HFFc6 (cell line): ENCODE data around the gene SH3TC1. TPM values are rescaled to one million over a fixed set of nuclear protein-coding genes. Genes with fewer than 3 reads are reported as not detected.

ENCODE experiments used
- DNase-seq: peaks from one replicate; pipeline ENCODE4 v3.0.0-alpha.2; 2018
- H3K27ac Mint-ChIP-seq: 2 replicates; pipeline ENCODE4 v1.8.0; 2020; ENCODE audit warnings: mild to moderate bottlenecking, mixed read lengths
- H3K27me3 Mint-ChIP-seq: 2 replicates; pipeline ENCODE4 v1.8.0; 2021; ENCODE audit warnings: mild to moderate bottlenecking, moderate library complexity, mixed read lengths; ENCODE audit not compliant: insufficient read depth
- H3K36me3 Mint-ChIP-seq: 2 replicates; pipeline ENCODE4 v1.8.0; 2021; ENCODE audit warnings: low read depth, mixed read lengths
- H3K4me1 Mint-ChIP-seq: 2 replicates; pipeline ENCODE4 v1.8.0; 2020; ENCODE audit warnings: low read depth, mixed read lengths
- H3K4me3 Mint-ChIP-seq: 2 replicates; pipeline ENCODE4 v1.8.0; 2020; ENCODE audit warnings: mild to moderate bottlenecking, moderate library complexity, mixed read lengths
- H3K9me3 Mint-ChIP-seq: 2 replicates; pipeline ENCODE4 v1.8.0; 2020; ENCODE audit warnings: mild to moderate bottlenecking, mixed read lengths
- total RNA-seq, 6 experiments: library from RNA; stranded (reverse); fragmentation: NEBNext Ultra II Directional; extraction: Animal tissue kit (Norgen Biotek cat#: 25700); gene quantifications; 2 replicates in 1 of 6; 3 replicates in 5 of 6; pipeline ENCODE4 v1.2.3, GENCODE V29; 2021
- TF ChIP-seq, protein P1 (sequence below): fragments of 200-600 bp; sonication (generic); IDR thresholded peaks from 2 replicates; pipeline ENCODE4 v1.5.0; 2021; ENCODE audit warnings: antibody characterized with exemption, mild to moderate bottlenecking

Gene SH3TC1
- total RNA-seq, 6 experiments from 2014 or later = 0.34 to 1.4 (median 0.86) TPM

DNA sequence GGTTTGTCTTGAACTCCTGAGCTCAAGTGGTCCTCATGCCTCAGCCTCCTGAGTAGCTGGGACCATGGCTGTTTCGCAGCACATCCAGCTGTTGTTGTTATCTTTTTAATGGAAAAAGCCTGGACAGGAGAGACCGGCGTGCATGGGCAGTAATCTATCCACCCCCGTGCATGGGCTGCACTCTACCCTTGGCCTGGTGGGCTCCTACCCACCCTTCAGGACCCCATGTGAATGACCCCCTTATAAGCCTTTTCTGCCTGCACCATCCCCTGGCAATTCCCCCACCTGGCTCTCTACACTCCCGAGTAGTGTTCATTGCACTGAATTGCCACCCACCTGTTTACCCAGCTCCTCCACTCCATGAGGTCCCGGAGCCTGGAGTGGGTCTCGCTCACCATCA lies 51.5 kb downstream of the SH3TC1 start:
- no peak for DNase-seq
- TF ChIP-seq, protein P1, sequence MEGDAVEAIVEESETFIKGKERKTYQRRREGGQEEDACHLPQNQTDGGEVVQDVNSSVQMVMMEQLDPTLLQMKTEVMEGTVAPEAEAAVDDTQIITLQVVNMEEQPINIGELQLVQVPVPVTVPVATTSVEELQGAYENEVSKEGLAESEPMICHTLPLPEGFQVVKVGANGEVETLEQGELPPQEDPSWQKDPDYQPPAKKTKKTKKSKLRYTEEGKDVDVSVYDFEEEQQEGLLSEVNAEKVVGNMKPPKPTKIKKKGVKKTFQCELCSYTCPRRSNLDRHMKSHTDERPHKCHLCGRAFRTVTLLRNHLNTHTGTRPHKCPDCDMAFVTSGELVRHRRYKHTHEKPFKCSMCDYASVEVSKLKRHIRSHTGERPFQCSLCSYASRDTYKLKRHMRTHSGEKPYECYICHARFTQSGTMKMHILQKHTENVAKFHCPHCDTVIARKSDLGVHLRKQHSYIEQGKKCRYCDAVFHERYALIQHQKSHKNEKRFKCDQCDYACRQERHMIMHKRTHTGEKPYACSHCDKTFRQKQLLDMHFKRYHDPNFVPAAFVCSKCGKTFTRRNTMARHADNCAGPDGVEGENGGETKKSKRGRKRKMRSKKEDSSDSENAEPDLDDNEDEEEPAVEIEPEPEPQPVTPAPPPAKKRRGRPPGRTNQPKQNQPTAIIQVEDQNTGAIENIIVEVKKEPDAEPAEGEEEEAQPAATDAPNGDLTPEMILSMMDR = no peak
- H3K4me1 Mint-ChIP-seq = no peaks in the 10 kb centered on the region
- H3K9me3 Mint-ChIP-seq = no peaks in the 10 kb centered on the region
- no peak overlapping the region for H3K27ac Mint-ChIP-seq
- H3K27me3 Mint-ChIP-seq = peaks cover 32% of the 10 kb centered on the region
- no peaks in the 10 kb centered on the region for H3K36me3 Mint-ChIP-seq
- H3K4me3 Mint-ChIP-seq = no peak overlapping the region

GRCh38 chr4:8251110-8251883 lies 52.2 kb downstream of the SH3TC1 start:
- Mint-ChIP-seq H3K9me3 (no peaks in the 10 kb centered on the region), H3K27me3 (peaks cover 32% of the 10 kb centered on the region), H3K27ac (no peak overlapping the region), H3K4me3 (no peak overlapping the region), H3K36me3 (no peaks in the 10 kb centered on the region), H3K4me1 (no peaks in the 10 kb centered on the region; the same call in 1 of the 2 replicates)
- TF ChIP-seq, protein P1 = no peak
- DNase-seq = no peak

GRCh38 chr4:8252301-8253173 lies 53.4 kb downstream of the SH3TC1 start:
- Mint-ChIP-seq H3K9me3 (no peaks in the 10 kb centered on the region), H3K4me1 (no peaks in the 10 kb centered on the region; the same call in 1 of the 2 replicates), H3K27me3 (peaks cover 31% of the 10 kb centered on the region), H3K36me3 (no peaks in the 10 kb centered on the region), H3K4me3 (no peak overlapping the region), H3K27ac (no peak overlapping the region)
- TF ChIP-seq, protein P1 = no peak
- DNase-seq = no peak

DNA sequence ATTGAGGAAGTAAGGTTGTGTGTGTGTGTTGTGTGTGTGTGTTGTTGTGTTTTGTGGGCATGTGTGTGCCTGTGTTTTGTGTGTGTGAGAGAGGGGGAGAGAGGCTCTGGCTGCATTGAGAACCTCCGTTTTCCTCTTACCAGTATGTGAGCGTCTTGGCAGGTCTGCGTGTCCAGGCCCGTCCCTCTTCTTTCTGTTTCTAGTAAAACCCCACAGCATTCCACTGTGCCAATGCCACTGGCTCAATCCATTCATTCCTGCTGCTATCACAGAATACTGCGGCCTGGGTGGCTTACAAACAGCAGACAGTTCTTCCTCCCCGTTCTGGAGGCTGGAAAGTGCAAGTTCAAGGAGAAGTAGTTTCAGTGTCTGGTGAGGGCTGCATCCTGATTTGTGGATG lies 55.0 kb downstream of the SH3TC1 start:
- Mint-ChIP-seq H3K36me3 (no peaks in the 10 kb centered on the region), H3K9me3 (no peaks in the 10 kb centered on the region), H3K4me3 (no peak overlapping the region), H3K27me3 (peaks cover 32% of the 10 kb centered on the region), H3K4me1 (no peaks in the 10 kb centered on the region; the same call in 1 of the 2 replicates), H3K27ac (no peak overlapping the region)
- TF ChIP-seq, protein P1 = no peak
- no peak for DNase-seq

DNA sequence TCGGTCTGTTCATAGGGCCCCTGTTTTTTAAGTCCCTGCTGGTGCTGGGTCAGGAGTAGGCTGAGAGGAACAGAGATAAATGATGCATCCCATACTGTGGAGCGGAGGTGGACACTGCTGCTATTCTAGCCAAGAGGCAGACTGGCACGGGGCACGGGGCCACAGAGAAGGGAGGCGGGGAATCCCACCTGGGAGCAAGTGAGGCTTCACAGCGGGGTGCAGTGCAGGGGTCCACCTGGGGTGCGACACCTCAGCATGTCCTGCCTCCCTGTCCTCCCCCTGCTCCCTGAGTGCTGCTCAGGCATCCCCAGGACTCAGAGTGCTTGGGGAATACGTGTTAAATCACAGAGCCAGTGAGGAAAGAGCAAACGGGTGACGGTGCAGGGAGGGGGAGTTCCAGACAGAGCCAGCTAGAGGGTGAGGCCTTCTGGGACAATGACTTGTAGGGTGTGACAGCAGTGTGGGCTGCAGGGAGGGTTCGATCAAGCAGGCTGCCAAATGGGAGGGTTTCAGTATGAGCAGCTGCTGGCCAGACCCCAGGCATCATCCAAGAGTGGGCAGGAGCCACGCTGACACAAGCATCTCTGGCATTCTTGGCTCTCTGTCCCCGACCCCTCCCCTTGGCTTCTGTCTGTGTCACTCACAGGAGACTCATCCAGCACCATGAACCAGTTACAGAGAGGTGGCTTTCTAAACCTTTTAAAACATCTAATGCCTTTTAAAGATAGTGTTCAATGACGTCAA lies 56.8 kb downstream of the SH3TC1 start:
- Mint-ChIP-seq H3K4me3 (no peak overlapping the region), H3K9me3 (no peaks in the 10 kb centered on the region), H3K4me1 (peaks cover 11% of the 10 kb centered on the region), H3K36me3 (no peaks in the 10 kb centered on the region), H3K27ac (no peak overlapping the region), H3K27me3 (peaks cover 33% of the 10 kb centered on the region)
- DNase-seq = no peak
- TF ChIP-seq, protein P1 = no peak
